Measurements from ENCODE around the gene THNSL1. TPM values are rescaled to one million over a fixed set of nuclear protein-coding genes. Genes with fewer than 3 reads are reported as not detected.
A peak's percentile ranks its signal among the peaks of the same experiment; 100 is the strongest.

THNSL1 gene
- total RNA-seq, 5 donors from 2014 or later (not counting 1 experiment from before 2014, with no cell fraction given), result 1.6 to 8.1 (median 6.4) TPM

- Mint-ChIP-seq H3K36me3 (no peaks in the 10 kb centered on the region), H3K27ac (no peak overlapping the region), H3K4me1 (peaks cover 0 to 8% (median 6%) of the 10 kb centered on the region in 3 donors), H3K4me3 (no peak overlapping the region), H3K9me3 (no peaks in the 10 kb centered on the region), H3K27me3 (peaks cover 2 to 9% of the 10 kb centered on the region in 2 donors)
- H3K4me1 ChIP-seq (ENCODE audit: control insufficient read depth in 1 of 2, extremely low read depth in 1 of 2, insufficient read depth in 2 of 2, low read length in 2 of 2), result peaks cover 0 to 8% of the 10 kb centered on the region in 2 experiments
- no peak overlapping the region for H3K27ac ChIP-seq (ENCODE audit: low read length)
- no CpG with 5 or more reads among the region's 4 CpGs for WGBS (ENCODE audit: insufficient coverage)
- H3K4me3 ChIP-seq (ENCODE audit: control insufficient read depth in 1 of 2, extremely low read depth in 1 of 2, low read length in 1 of 2), result no peak overlapping the region
- H3K36me3 ChIP-seq (ENCODE audit: control insufficient read depth in 2 of 2, extremely low read depth in 1 of 2, insufficient read depth in 1 of 2, low read length in 1 of 2), result no peaks in the 10 kb centered on the region
- DNase-seq (no peak), ATAC-seq (replicated peaks in 1 of 4) (no peak)
- ChIA-PET CTCF (no interaction called here), POLR2A (no interaction called here)
- no peaks in the 10 kb centered on the region for H3K9me3 ChIP-seq
- H3K27me3 ChIP-seq (replicated peaks in 1 of 2; ENCODE audit: control insufficient read depth in 2 of 2, extremely low read depth in 1 of 2, insufficient read depth in 2 of 2, low read length in 1 of 2), result peaks cover 0 to 4% of the 10 kb centered on the region in 2 experiments
These were observed 41.5 kb downstream of the THNSL1 start for GRCh38 chr10:25057886-25058285.

DNA sequence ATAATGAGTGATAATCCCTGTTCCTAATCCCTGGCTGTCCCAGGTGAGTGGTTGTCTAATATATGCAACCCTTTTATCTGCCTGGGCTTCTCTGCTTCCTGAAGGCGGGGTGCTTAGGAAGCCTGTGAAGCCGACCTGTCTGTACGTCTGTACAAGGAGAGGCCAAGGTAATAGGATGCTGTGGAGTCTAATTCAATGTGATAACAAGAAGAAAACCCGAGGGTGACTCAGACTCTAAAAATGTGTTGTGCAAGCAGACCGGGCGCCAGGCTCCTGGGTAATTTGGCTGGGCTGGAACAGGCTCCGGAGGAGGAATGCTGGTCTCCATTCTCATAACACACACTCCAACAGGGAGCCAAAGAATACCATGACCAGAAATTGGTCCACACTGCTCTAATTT, 43.6 kb downstream of the THNSL1 start:
- CTCF ChIA-PET, result no interaction called here
- H3K27ac Mint-ChIP-seq, result no peak overlapping the region

GRCh38 chr10:25061125-25061524, 44.7 kb downstream of the THNSL1 start:
- H3K27ac Mint-ChIP-seq, result no peak overlapping the region
- H3K9me3 Mint-ChIP-seq, result no peaks in the 10 kb centered on the region
- H3K4me1 Mint-ChIP-seq, result peaks cover 0 to 20% (median 6%) of the 10 kb centered on the region in 3 donors
- H3K36me3 Mint-ChIP-seq, result no peaks in the 10 kb centered on the region
- DNase-seq (no peak), ATAC-seq (replicated peaks in 1 of 4) (no peak)
- Histone ChIP-seq H3K27me3 (replicated peaks in 1 of 2; ENCODE audit: control insufficient read depth in 2 of 2, extremely low read depth in 1 of 2, insufficient read depth in 2 of 2, low read length in 1 of 2) (peaks cover 0 to 4% of the 10 kb centered on the region in 2 experiments), H3K27ac (ENCODE audit: low read length) (no peak overlapping the region), H3K4me1 (ENCODE audit: control insufficient read depth in 1 of 2, extremely low read depth in 1 of 2, insufficient read depth in 2 of 2, low read length in 2 of 2) (peaks cover 0 to 14% of the 10 kb centered on the region in 2 experiments), H3K4me3 (ENCODE audit: control insufficient read depth in 1 of 2, extremely low read depth in 1 of 2, low read length in 1 of 2) (no peak overlapping the region), H3K36me3 (ENCODE audit: control insufficient read depth in 2 of 2, extremely low read depth in 1 of 2, insufficient read depth in 1 of 2, low read length in 1 of 2) (no peaks in the 10 kb centered on the region), H3K9me3 (no peaks in the 10 kb centered on the region)
- 92% methylated on average over 5 of the region's 7 CpGs for WGBS (ENCODE audit: insufficient coverage)
- H3K27me3 Mint-ChIP-seq, result peaks cover 0 to 6% of the 10 kb centered on the region in 2 donors
- H3K4me3 Mint-ChIP-seq, result no peak overlapping the region
- ChIA-PET CTCF (no interaction called here), POLR2A (no interaction called here)

More for the DNA sequence above, 43.6 kb downstream of the THNSL1 start:
- Mint-ChIP-seq H3K36me3 (no peaks in the 10 kb centered on the region), H3K4me1 (peaks cover 0 to 18% (median 6%) of the 10 kb centered on the region in 3 donors), H3K27me3 (peaks cover 0 to 11% of the 10 kb centered on the region in 2 donors), H3K9me3 (no peaks in the 10 kb centered on the region), H3K4me3 (no peak overlapping the region)
- Histone ChIP-seq H3K4me1 (ENCODE audit: control insufficient read depth in 1 of 2, extremely low read depth in 1 of 2, insufficient read depth in 2 of 2, low read length in 2 of 2) (peaks cover 0 to 14% of the 10 kb centered on the region in 2 experiments), H3K27ac (ENCODE audit: low read length) (no peak overlapping the region), H3K27me3 (replicated peaks in 1 of 2; ENCODE audit: control insufficient read depth in 2 of 2, extremely low read depth in 1 of 2, insufficient read depth in 2 of 2, low read length in 1 of 2) (peaks cover 0 to 4% of the 10 kb centered on the region in 2 experiments), H3K9me3 (no peaks in the 10 kb centered on the region), H3K4me3 (ENCODE audit: control insufficient read depth in 1 of 2, extremely low read depth in 1 of 2, low read length in 1 of 2) (no peak overlapping the region), H3K36me3 (ENCODE audit: control insufficient read depth in 2 of 2, extremely low read depth in 1 of 2, insufficient read depth in 1 of 2, low read length in 1 of 2) (no peaks in the 10 kb centered on the region)
- 74% methylated on average over 4 of the region's 7 CpGs for WGBS (ENCODE audit: insufficient coverage)
- DNase-seq (no peak), ATAC-seq (replicated peaks in 1 of 4) (no peak)
- POLR2A ChIA-PET, result no interaction called here

DNA sequence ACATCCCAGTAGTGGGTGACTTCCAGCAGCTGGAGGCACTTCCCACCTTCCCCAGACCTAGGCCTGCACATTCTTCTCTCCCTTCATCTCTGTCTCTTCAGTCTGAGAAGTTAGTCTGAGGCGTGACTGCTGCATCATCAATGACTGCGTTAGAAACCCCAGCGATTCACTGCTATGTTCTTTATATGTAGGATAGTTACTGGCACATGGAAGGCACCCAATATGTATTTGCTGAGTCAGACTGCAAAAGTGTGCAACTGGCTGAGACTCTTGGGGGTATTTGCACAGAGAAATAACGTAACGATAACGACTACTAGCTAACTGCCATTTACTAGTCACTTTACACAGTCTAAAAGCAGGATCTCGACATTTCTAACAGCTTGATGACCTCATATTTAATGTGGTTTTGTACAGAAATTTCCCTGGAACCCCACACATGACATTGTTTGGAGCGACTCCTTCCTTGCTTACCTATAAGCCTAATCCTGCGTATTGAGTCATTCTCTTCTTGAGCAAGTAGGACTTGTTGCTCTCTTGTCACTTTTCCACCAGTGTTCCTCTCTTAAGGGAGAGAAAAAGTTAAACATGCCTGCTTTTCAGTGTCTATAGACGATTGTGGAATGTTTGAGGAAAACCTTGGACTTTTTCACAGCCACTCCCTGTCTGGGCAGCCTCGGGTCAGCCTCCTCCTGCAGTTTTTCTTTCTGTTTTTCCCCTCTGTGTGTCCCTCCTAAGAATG, 45.5 kb downstream of the THNSL1 start:
- Histone ChIP-seq H3K4me1 (ENCODE audit: control insufficient read depth in 1 of 2, extremely low read depth in 1 of 2, insufficient read depth in 2 of 2, low read length in 2 of 2) (peaks cover 0 to 14% of the 10 kb centered on the region in 2 experiments), H3K4me3 (ENCODE audit: control insufficient read depth in 1 of 2, extremely low read depth in 1 of 2, low read length in 1 of 2) (no peak overlapping the region), H3K27ac (ENCODE audit: low read length) (no peak overlapping the region), H3K36me3 (ENCODE audit: control insufficient read depth in 2 of 2, extremely low read depth in 1 of 2, insufficient read depth in 1 of 2, low read length in 1 of 2) (no peaks in the 10 kb centered on the region), H3K9me3 (no peaks in the 10 kb centered on the region), H3K27me3 (replicated peaks in 1 of 2; ENCODE audit: control insufficient read depth in 2 of 2, extremely low read depth in 1 of 2, insufficient read depth in 2 of 2, low read length in 1 of 2) (peaks cover 0 to 4% of the 10 kb centered on the region in 2 experiments)
- Mint-ChIP-seq H3K4me3 (no peak overlapping the region), H3K9me3 (no peaks in the 10 kb centered on the region), H3K4me1 (peaks cover 0 to 20% (median 6%) of the 10 kb centered on the region in 3 donors), H3K27ac (peak overlapping the region in 1 of 2 donors; percentile 90), H3K36me3 (no peaks in the 10 kb centered on the region), H3K27me3 (peaks cover 0 to 5% of the 10 kb centered on the region in 2 donors)
- CTCF ChIA-PET, result no interaction called here
- DNase-seq, result no peak
- WGBS (ENCODE audit: insufficient coverage), result 38% methylated on average over 3 of the region's 11 CpGs
- no peak for ATAC-seq (replicated peaks in 1 of 4)
- POLR2A ChIA-PET, result no interaction called here

GRCh38 chr10:25063157-25063556, 46.7 kb downstream of the THNSL1 start:
- peaks cover 0 to 4% of the 10 kb centered on the region in 2 experiments for H3K27me3 ChIP-seq (replicated peaks in 1 of 2; ENCODE audit: control insufficient read depth in 2 of 2, extremely low read depth in 1 of 2, insufficient read depth in 2 of 2, low read length in 1 of 2)
- no peaks in the 10 kb centered on the region for H3K36me3 Mint-ChIP-seq
- H3K4me1 ChIP-seq (ENCODE audit: control insufficient read depth in 1 of 2, extremely low read depth in 1 of 2, insufficient read depth in 2 of 2, low read length in 2 of 2), result peaks cover 0 to 14% of the 10 kb centered on the region in 2 experiments
- CTCF ChIA-PET, result no interaction called here
- 80% methylated on average over 1 of the region's 1 CpG for WGBS (ENCODE audit: insufficient coverage)
- peaks cover 0 to 20% (median 6%) of the 10 kb centered on the region in 3 donors for H3K4me1 Mint-ChIP-seq
- ATAC-seq (replicated peaks in 1 of 4) (no peak), DNase-seq (no peak)
- H3K9me3 Mint-ChIP-seq, result no peaks in the 10 kb centered on the region
- H3K4me3 ChIP-seq (ENCODE audit: control insufficient read depth in 1 of 2, extremely low read depth in 1 of 2, low read length in 1 of 2), result no peak overlapping the region
- peaks cover 0 to 3% of the 10 kb centered on the region in 2 donors for H3K27me3 Mint-ChIP-seq
- no peaks in the 10 kb centered on the region for H3K9me3 ChIP-seq
- no peaks in the 10 kb centered on the region for H3K36me3 ChIP-seq (ENCODE audit: control insufficient read depth in 2 of 2, extremely low read depth in 1 of 2, insufficient read depth in 1 of 2, low read length in 1 of 2)
- POLR2A ChIA-PET, result no interaction called here
- H3K27ac Mint-ChIP-seq, result no peak overlapping the region
- peak overlapping the region in 1 of 3 donors; percentile 18 for H3K4me3 Mint-ChIP-seq
- H3K27ac ChIP-seq (ENCODE audit: low read length), result no peak overlapping the region

DNA sequence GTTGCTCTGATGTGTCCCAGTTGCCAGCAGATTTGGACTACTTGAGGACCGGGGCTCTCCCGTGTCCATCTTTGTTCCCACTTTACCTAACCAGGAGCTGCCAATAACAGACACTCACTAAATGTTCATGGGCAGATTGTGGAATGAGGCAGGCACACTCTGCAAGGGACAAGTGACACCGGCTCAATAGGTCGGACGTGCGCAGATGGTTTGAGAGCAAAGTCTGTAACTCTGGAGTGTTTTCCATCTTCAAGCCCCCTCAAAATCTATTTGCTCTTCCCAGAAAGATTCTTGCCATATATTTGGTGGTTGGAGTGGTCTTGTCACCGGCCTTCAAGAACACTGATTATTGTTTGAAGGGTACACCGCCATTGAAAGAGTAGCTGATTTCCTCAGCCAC, 47.2 kb downstream of the THNSL1 start:
- Histone ChIP-seq H3K4me1 (ENCODE audit: control insufficient read depth in 1 of 2, extremely low read depth in 1 of 2, insufficient read depth in 2 of 2, low read length in 2 of 2) (peaks cover 0 to 14% of the 10 kb centered on the region in 2 experiments), H3K27me3 (replicated peaks in 1 of 2; ENCODE audit: control insufficient read depth in 2 of 2, extremely low read depth in 1 of 2, insufficient read depth in 2 of 2, low read length in 1 of 2) (peaks cover 0 to 4% of the 10 kb centered on the region in 2 experiments), H3K9me3 (no peaks in the 10 kb centered on the region), H3K4me3 (ENCODE audit: control insufficient read depth in 1 of 2, extremely low read depth in 1 of 2, low read length in 1 of 2) (no peak overlapping the region), H3K36me3 (ENCODE audit: control insufficient read depth in 2 of 2, extremely low read depth in 1 of 2, insufficient read depth in 1 of 2, low read length in 1 of 2) (no peaks in the 10 kb centered on the region), H3K27ac (ENCODE audit: low read length) (no peak overlapping the region)
- H3K27ac Mint-ChIP-seq, result no peak overlapping the region
- no peak overlapping the region for H3K4me3 Mint-ChIP-seq
- DNase-seq, result no peak
- peaks cover 0 to 3% of the 10 kb centered on the region in 2 donors for H3K27me3 Mint-ChIP-seq
- CTCF ChIA-PET, result no interaction called here
- H3K9me3 Mint-ChIP-seq, result no peaks in the 10 kb centered on the region
- POLR2A ChIA-PET, result no interaction called here
- no peak for ATAC-seq (replicated peaks in 1 of 4)
- H3K4me1 Mint-ChIP-seq, result peaks cover 0 to 20% (median 6%) of the 10 kb centered on the region in 3 donors
- H3K36me3 Mint-ChIP-seq, result no peaks in the 10 kb centered on the region
- 80% methylated on average over 1 of the region's 8 CpGs for WGBS (ENCODE audit: insufficient coverage)
